Measurements from ENCODE around the gene AMELX.

The AMELX gene

DNA sequence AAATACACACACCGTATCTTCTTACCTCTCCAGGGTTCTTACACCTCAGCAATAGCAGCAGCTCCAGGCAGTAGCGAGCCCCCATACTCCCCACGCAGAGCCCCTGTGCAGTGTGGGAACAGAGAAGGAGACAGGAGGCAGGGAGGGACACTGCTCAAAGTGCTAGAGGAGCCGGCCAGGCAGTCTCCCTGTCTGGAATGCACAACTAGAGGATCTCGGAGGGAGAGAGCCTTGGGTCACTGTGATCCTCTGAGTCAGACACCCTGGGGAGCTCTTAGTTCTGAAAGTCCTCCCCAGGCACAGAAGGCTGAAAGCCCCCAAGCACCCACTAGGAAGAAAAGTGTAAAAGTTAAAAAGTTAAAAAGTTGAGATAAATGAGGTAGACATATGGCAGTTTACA lies 16.0 kb downstream of the AMELX start:
- DNase-seq (ENCODE audit: low spot score) = no peak

- no peak for DNase-seq (ENCODE audit: low spot score)
These were observed 18.5 kb downstream of the AMELX start for GRCh38 chrX:11311706-11312105.

DNA sequence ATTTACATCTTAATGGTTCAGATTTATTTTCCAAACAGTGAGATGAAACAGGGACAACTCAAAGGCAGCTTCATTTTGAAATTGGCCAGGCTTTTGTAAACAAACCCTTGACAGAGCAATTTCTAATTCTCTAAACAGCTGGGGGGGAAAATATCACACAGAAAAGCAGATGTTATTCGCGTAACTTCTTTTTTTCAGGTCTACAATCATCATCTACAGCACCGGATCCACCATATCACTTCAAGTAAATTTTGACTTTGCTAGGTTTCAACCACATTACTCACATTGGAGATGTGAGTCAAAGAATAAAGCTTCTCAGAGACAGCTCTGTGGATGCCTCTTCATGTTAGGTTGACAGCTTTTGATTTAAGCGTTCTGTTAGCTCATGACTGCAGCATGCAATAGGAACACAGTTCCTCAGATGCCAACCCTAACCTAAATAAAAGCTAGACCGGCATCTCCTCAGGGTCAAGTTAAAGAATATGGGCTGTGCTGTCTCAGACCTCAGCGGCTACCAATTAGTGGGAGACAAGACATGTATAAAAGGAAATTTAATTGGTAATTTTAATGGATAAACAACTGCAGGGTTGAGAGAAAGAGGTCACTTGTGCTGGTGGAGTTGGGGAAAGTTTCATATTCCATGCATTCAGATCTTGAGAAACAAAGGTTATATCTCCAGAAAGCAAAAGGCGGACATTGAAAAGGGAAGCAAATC lies 26.8 kb downstream of the AMELX start:
- DNase-seq (ENCODE audit: low spot score) = no peak

GRCh38 chrX:11321986-11322385 lies 28.8 kb downstream of the AMELX start:
- DNase-seq (ENCODE audit: low spot score) = no peak

GRCh38 chrX:11328134-11328533 lies 34.9 kb downstream of the AMELX start:
- no peak for DNase-seq (ENCODE audit: low spot score)

DNA sequence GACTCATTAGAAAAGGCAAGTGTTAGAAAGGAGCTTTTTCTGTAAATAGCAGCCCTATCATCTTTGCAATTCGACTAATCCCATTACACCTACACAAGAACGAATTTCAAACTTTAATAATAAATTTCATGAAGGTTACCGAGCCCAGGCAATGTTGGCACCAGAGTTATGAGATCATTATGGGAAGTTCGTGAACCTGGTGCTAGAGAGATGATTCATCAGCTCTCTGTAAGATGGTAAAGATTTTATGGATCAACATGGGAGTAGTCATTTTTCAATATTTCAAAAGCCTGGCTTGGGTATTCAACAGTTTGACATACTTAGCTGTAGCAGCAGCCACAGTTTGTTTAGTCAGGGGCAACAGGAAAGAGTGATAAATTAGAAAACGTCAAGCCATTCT lies 35.8 kb downstream of the AMELX start:
- no peak for DNase-seq (ENCODE audit: low spot score)

- no peak for DNase-seq (ENCODE audit: low spot score)
These were observed 38.6 kb downstream of the AMELX start for GRCh38 chrX:11331788-11332187.

GRCh38 chrX:11334165-11334564 lies 41.0 kb downstream of the AMELX start:
- DNase-seq (ENCODE audit: low spot score) = no peak

DNA sequence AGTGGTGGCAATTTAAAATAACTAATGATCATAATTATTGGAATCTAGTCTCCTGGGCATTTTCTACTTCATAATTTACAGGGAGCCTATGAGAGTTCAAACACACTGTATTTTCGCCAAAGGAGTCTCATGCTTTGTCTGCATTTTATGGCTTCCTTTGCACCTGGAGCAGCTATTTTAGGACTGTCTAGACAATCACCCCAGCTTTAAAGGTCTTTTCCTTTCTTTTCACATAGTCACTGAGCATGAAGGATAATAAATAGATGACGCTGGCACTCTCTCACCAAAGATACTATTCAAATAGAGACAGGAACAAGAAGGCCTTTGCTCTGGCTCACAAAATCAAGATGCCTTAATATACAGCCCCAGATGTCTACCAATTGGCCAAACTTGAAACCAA lies 43.0 kb downstream of the AMELX start:
- DNase-seq (ENCODE audit: low spot score) = no peak

DNA sequence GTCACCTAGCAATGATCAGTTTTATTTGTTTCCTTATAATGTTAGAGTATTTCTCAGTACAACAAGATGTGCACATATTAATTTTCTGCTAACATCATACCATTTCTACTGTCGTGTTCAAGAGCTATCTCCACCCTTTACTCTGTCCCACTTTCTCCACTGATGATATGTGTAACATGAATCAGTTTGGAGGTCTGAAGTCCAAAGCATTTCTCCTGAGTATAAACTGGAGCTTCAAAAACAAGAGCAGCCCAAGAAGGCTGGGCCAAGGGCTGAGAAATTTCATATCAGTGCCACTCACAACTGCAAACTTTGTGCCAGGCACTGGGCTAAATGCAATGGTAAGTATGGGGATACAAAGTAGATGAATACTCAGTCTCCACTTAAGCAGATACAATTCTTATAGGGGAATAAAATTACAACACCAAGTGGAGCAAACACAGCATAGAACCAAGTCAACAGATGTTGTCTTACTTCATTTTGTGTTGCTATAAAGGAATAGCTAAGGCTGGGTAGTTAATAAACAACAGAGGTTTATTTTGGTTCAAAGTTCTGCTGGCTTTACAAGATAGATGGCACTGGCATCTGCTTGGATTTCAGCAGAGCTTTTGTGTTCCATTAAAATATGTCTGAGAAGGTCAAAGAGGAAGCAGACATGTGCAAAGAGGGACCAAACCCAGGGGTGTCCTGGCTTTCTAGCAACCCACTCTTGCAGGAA lies 44.2 kb downstream of the AMELX start:
- DNase-seq (ENCODE audit: low spot score) = no peak

- DNase-seq (ENCODE audit: low spot score) = peak; percentile 29
These were observed 48.3 kb downstream of the AMELX start for GRCh38 chrX:11341274-11342201.

GRCh38 chrX:11342673-11343072 lies 49.5 kb downstream of the AMELX start:
- DNase-seq (ENCODE audit: low spot score) = no peak

DNA sequence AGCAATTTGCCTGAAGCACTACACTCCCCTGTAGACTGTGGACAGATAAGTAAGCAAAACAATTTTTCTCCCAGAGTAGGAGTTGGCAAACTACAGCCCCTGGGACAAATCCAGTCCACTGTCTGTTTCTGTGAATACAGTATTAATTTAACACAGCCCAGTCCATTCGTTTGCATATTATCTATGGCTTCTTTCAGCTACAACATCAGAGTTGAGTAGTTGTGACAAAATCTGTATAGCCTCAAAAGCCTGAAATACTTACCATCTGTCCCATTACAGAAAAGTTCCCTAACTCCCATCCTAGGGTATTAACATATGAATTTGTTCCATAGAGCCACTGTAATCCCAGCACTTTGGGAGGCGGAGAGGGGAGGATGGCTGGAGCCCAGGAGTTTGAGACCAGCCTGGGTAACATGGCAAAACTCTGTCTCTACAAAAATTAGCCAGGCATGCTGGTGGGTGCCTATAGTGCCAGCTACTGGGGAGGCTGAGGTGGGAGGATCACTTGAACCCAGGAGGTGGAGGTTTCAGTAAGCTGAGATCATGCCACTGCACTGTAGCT lies 53.0 kb downstream of the AMELX start:
- DNase-seq (ENCODE audit: low spot score) = no peak

DNA sequence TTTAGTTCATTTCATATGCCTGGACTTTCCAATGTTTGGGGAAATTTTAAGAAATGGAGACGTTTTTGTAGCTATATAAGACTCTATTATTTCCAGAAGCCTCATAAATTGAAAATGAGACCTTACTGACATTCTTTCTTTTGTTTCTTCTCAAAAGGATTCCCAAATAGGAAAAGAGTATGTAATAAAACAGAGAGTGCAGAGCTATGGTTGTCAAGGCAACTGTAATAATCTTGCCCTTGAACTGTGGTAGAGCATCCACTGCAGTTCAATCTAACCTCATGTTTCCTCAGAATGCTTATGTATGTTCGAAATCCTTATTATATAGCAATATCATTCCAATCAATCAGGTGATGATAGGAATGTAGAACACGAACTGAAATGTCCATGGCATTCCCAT lies 54.1 kb downstream of the AMELX start:
- no peak for DNase-seq (ENCODE audit: low spot score)

GRCh38 chrX:11349020-11349419 lies 55.8 kb downstream of the AMELX start:
- DNase-seq (ENCODE audit: low spot score) = no peak

- no peak for DNase-seq (ENCODE audit: low spot score)
These were observed 56.6 kb downstream of the AMELX start for GRCh38 chrX:11349661-11350337.

All from pons (tissue), 1 donor.